ENCODE data around the gene PIKFYVE. TPM values are rescaled to one million over a fixed set of nuclear protein-coding genes. Genes with fewer than 3 reads are reported as not detected.
"Not testable (repeated sequence)": the region's sequence is repeated elsewhere in the genome, so short reads cannot be mapped to it uniquely, and the experiment has no call there.

PIKFYVE gene
- total RNA-seq, 1 experiment from 2014 or later: 36.6 TPM

DNA sequence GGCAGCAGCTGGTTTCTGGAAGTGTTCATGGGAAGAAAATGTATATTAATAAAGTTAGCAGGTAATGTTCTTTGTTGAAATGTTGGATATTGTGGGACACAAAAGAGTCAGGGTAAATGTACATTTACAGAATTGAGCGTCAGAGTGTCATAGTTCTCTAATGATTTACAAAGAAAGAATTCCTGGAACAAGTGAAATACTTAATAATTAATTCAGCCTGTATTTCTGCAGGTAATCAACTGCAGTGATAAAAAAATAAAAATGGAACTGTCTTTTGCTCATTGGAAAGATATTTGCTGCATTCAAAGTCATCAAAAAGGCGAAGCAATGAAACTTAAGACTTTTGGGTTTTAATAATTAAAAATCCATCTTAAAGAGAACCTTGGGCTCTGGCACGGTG is 113.1 kb downstream of the PIKFYVE start:
- Histone ChIP-seq H3K27me3 (no peaks in the 10 kb centered on the region), H3K27ac (no peak overlapping the region), H3K4me1 (no peaks in the 10 kb centered on the region), H3K36me3 (no peaks in the 10 kb centered on the region), H3K9me3 (replicated peaks) (no peaks in the 10 kb centered on the region), H3K4me3 (no peak overlapping the region)
- DNase-seq: no peak

DNA sequence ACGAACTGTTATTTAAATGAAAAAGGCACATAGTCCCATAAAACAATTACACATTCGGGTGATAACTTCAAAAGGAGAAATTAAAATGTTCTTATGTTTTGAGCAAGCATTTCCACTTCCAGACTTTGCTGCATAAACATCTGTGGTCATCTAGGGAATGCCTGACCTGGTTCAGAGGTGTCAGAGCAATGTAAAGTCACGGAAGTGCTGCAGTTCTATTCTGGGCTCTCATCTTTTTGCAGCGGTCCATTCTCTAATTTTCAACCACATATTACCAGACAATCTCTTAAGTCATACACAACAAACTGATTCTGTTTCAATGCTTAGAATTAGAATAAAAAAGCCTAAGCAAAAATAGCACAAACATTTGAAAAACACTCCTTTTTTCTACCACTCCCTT is 118.6 kb downstream of the PIKFYVE start:
- Histone ChIP-seq H3K4me3 (no peak overlapping the region), H3K27ac (no peak overlapping the region), H3K27me3 (no peaks in the 10 kb centered on the region), H3K36me3 (no peaks in the 10 kb centered on the region), H3K4me1 (no peaks in the 10 kb centered on the region), H3K9me3 (replicated peaks) (no peaks in the 10 kb centered on the region)
- no peak for DNase-seq

DNA sequence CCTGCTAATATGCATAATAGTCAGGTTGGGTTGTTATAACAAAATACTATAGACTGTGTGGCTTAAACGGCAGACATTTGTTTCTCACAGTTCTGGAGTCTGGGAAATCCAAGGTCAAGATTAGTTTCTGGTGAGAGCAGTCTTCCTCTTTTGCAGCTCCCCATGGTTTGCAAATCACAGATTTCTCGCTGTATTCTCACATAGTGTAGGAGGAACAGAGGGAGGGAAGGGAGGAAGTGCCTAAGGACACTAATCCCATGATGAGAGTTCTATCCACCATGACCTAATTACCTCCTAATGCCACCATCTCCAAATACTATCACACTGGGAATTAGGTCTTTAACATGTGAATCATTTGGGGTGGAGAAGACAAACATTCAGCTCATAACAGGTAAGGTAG is 120.5 kb downstream of the PIKFYVE start:
- DNase-seq: no peak
- Histone ChIP-seq H3K27ac (no peak overlapping the region), H3K27me3 (no peaks in the 10 kb centered on the region)

DNA sequence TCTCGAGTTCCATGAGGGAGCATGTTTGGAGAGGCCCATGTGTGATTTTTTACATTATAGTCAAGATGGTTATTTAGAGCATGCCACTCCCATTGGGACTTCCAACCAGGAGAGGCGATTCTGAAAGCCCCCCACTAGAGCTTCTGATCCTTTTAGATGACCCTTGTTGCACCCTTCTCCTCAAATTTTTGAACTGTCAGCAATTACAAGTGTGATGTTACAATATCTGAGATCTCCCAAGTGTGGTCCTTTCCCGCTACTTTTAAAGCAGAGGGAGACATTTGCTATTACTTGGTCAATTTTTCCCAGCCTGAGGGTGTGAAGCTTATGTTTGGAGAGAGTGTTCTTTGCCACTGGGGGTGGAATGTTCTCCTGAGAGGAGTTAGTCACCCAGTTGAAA is 123.9 kb downstream of the PIKFYVE start:
- Histone ChIP-seq H3K27ac (no peak overlapping the region), H3K4me3 (no peak overlapping the region), H3K4me1 (no peaks in the 10 kb centered on the region), H3K27me3 (no peaks in the 10 kb centered on the region), H3K36me3 (no peaks in the 10 kb centered on the region), H3K9me3 (replicated peaks) (no peaks in the 10 kb centered on the region; the same call in 1 of the 2 replicates)
- no peak for DNase-seq

More for the DNA sequence above, 120.5 kb downstream of the PIKFYVE start:
- H3K36me3 ChIP-seq: no peaks in the 10 kb centered on the region
- no peaks in the 10 kb centered on the region for H3K4me1 ChIP-seq
- no peaks in the 10 kb centered on the region for H3K9me3 ChIP-seq (replicated peaks)
- no peak overlapping the region for H3K4me3 ChIP-seq

DNA sequence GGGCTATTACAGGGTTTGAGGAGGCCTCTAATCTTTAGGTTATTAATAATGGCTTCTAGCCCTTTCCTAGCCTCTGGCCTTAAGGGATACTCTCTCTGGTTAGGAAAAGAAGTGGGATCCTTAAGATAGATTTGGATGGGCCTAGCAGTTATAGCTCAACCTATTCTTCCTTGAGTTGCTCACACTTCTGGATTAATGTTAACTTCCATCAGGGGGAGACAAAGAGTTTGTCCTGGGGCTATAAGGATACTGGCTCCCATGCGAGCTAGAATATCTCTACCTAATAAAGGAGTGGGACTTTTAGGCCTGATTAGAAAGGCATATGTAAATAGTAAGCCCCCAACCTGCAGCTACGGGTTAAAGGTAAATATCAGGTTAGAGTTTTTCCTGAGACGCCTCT is 126.2 kb downstream of the PIKFYVE start:
- Histone ChIP-seq H3K27me3 (no peaks in the 10 kb centered on the region), H3K27ac (no peak overlapping the region), H3K36me3 (no peaks in the 10 kb centered on the region), H3K9me3 (replicated peaks) (no peaks in the 10 kb centered on the region; the same call in 1 of the 2 replicates), H3K4me3 (no peak overlapping the region), H3K4me1 (no peaks in the 10 kb centered on the region)
- peak in 1 of 2 experiments; percentile 24 for DNase-seq

DNA sequence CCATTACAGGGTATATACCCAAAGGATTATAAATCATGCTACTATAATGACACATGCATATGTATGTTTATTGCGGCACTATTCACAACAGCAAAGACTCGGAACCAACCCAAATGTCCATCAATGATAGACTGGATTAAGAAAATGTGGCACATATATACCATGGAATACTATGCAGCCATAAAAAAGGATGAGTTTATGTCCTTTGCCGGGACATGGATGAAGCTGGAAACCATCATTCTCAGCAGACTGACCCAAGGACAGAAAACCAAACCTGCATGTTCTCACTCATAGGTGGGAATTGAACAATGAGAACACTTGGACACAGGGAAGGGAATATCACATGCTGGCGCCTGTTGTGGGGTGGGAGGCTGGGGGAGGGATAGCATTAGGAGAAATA is 130.7 kb downstream of the PIKFYVE start:
- not testable (repeated sequence) for H3K4me1 ChIP-seq; H3K9me3 ChIP-seq (replicated peaks); H3K36me3 ChIP-seq; H3K4me3 ChIP-seq; H3K27ac ChIP-seq; H3K27me3 ChIP-seq; DNase-seq

DNA sequence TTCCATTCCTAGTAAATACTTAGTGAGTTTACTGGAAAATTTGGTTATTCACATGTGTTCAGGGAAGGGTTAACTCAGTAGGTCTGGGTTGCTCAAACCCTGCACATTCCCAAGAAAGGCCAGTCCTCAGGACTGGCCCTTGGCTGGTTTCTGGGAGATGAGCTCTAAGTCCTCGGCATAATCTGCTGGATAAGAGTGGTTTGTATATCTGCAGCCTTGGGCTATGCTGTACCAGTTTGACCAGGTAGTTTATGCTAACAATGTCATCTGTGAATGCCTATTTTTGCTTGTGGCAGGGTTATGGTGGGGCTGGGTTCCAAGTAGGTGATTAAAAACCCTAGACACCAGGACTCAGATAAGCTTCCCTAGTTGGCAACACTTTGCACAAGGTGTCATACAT is 133.1 kb downstream of the PIKFYVE start:
- Histone ChIP-seq H3K4me3 (no peak overlapping the region), H3K36me3 (no peaks in the 10 kb centered on the region), H3K9me3 (replicated peaks) (no peaks in the 10 kb centered on the region; the same call in 1 of the 2 replicates), H3K27me3 (no peaks in the 10 kb centered on the region), H3K4me1 (no peaks in the 10 kb centered on the region), H3K27ac (no peak overlapping the region)
- DNase-seq: no peak

DNA sequence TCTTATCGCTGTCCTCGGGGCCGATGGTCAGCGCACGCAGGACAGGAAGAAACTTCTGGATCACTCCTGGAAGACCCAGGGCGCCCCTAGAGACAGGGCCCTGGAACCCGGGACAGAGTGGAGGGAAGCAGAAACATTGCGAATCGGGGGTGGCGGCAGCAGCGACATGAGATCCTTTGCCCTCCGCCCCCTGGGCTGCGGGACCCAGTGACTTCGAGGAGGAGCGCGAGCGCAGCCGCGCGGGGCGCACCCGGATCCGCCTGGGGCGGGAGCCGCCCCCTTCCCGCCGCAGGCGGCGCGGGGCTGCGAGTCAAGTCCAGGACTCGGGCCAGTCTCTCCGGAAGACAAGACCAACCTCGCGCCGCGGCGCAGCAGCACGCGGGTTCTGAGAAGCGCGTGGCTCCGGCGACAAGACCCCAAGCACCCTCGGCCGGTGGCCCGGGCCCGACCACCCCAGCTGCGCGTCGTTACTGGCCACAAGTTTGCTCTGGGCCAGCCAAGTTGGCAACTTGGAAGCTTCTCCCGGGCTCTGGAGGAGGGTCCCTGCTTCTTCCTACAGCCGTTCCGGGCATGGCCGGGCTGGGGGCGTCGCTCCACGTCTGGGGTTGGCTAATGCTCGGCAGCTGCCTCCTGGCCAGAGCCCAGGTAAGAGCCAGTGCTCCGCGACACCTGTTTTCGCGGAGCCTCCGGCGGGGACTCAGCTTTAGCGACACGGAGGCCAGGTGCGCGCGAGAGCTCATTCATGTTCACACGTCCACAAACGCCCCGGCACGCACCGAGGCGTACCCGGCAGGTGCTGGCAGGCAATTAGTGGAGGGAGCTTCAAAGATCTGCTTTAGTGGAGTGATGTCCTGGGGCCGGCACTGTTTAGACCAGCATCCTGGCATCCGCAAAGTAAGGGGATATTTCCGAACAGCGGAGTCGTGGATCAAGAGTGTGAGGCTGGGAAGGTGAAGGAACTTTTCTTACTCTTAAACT is 140.7 kb downstream of the PIKFYVE start, which contains the start of gene PTH2R:
Gene PTH2R, plus strand, starts transcription at position 319 of the 978 bp plus-strand sequence. Its CDS starts 252 bp downstream, at position 571.
- Histone ChIP-seq H3K9me3 (replicated peaks) (no peaks in the 10 kb centered on the region), H3K27me3 (no peaks in the 10 kb centered on the region), H3K27ac (no peak within 1 kb of the TSS), H3K4me1 (no peaks in the 10 kb centered on the region), H3K4me3 (no peak within 1 kb of the TSS), H3K36me3 (no peaks in the 10 kb centered on the region)
- no peak for DNase-seq

DNA sequence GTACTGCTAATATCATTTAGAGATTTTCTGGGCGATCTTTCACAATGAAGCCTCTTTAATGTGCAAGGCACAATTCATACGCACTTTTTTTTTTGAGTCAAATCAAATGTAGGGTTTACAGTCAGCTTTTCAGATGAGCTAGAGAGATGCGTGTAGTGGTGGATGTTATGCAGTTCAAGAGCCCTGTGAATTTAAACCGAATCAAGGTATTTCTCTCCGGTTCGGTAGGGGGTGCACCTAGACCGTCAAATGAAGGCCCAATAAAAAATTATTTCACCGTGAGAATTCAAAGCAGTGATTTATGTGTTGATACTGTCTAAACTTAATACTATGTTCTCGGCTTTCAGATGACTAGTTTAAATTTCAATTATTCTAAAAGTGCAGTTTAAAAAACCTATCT is 141.6 kb downstream of the PIKFYVE start:
- no peaks in the 10 kb centered on the region for H3K36me3 ChIP-seq
- no peak overlapping the region for H3K4me3 ChIP-seq
- no peak overlapping the region for H3K27ac ChIP-seq
- H3K4me1 ChIP-seq: no peaks in the 10 kb centered on the region
- no peak for DNase-seq
- no peaks in the 10 kb centered on the region for H3K27me3 ChIP-seq
- H3K9me3 ChIP-seq (replicated peaks): no peaks in the 10 kb centered on the region

Other genes with a start within 250 kb of the PIKFYVE start
- 5.1 and 6.1 TPM in 2 replicates for gene PLEKHM3, start 240.7 kb upstream of the PIKFYVE start, total RNA-seq (2014; rRNA removed; shearing (Covaris generic))
- not detected in 2 replicates for gene CRYGD, start 141.7 kb upstream of the PIKFYVE start, total RNA-seq (2014; rRNA removed; shearing (Covaris generic))
- gene CRYGC, start 136.4 kb upstream of the PIKFYVE start, total RNA-seq (2014; rRNA removed; shearing (Covaris generic)): not detected in 2 replicates
- not detected in 2 replicates for gene CRYGB, start 120.1 kb upstream of the PIKFYVE start, total RNA-seq (2014; rRNA removed; shearing (Covaris generic))
- not detected in 2 replicates for gene CRYGA, start 102.7 kb upstream of the PIKFYVE start, total RNA-seq (2014; rRNA removed; shearing (Covaris generic))
- gene C2orf80, start 76.2 kb upstream of the PIKFYVE start, total RNA-seq (2014; rRNA removed; shearing (Covaris generic)): not detected in 2 replicates
- gene IDH1, start 11.2 kb upstream of the PIKFYVE start, total RNA-seq (2014; rRNA removed; shearing (Covaris generic)): 61.1 and 66.4 TPM in 2 replicates
- 0.16 TPM in 1 of 2 replicates, not detected in the other for gene PTH2R, start 140.5 kb downstream of the PIKFYVE start, total RNA-seq (2014; rRNA removed; shearing (Covaris generic))

Measured in SJCRH30 (cell line).